GM19438 (cell line): Measurements from ENCODE around the gene OR10H3.
"Not testable (repeated sequence)": the region's sequence is repeated elsewhere in the genome, so short reads cannot be mapped to it uniquely, and the experiment has no call there.

Experiments
- ATAC-seq: cut with Tn5 transposase; IDR thresholded peaks from one replicate; pipeline ENCODE4 v1.9.1; 2021; ENCODE audit warnings: low read depth; ENCODE audit not compliant: unreplicated experiment

The OR10H3 gene

DNA sequence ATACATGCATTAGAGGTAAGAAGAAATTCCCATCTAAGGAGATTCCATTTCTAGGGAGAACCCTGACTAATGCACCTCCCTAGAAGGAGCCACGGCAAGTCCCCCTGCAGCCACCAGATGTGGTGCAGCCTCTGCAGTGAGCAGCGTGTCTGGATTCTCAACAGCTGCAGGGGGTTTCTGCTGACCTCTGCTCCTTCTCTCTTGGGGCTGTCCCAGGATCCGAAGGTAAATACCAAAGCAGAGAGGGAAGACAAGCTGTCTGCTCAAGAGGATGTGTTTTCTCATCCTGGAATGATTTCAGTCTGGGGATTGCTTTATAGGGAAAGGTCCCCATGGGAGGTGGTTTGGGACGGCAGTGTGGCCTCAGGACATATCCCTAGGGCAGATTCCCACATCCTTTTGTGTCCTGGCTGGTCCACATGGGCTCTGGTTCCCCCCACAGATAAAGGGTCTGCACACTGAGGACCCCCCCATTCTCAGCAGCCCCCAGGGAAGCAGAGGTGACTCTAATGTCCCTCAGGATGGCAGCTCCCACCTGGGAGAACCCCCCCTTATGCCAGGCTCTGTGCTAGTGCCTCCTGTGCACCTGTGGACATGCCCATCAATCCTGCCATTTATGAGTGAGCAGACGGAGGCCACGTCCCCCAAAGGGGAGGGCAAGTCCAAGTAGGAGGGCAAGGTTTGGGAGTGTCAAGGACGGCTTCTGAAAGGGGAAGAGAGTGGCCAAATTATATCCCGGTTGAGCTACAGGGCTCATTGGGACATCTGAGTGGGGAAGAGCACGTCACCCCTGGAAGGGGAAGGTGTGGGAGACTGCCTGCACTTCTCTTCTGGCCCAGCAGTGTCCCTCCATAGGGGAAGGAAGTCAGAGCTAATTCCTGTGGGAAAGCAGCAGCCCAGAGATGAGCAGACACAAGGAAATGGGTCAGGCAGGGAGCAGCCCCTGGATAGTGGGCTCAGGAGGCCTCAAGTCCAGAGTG is 39.5 kb downstream of the OR10H3 start:
- no peak for ATAC-seq

- no peak for ATAC-seq
These were observed 42.1 kb downstream of the OR10H3 start for GRCh38 chr19:15779756-15780476.

DNA sequence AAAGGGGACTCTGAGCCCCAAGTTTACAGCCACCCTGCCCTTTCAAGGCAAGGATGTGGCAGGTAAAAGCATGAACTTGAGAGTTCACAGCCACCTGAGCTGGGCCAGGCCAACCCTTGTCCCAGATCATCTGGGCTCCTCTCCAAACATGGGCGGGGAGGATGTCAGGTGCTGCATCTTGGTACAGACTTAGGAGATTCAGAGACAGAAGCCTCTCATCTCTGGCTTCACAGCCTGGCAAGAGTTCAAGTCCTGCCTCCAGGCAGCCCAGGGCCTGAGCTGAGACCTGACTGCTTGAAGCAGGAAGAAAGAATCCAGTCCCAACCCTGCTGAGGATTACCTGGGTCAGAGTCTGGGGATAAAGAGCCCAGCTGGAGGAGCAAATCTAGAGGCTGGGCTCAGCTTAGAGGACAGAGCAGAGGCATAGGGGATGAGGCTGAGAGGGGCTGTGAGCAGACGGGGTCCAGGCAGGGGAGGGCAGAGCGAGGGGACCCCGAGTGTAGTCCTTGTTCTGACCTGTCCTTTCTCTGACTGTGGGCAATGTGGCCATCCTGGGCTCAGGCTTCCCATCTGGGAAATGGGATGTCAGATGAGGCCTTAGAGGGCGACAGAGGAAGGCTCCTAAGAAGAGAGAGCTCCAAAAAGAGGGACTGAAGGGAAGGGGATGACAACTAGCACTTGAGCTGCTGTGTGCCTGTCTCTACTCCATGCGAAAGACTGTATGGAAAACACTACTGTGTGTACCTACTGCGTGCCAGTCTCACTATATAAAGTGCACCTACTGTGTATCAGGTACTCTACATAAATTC is 43.0 kb downstream of the OR10H3 start:
- no peak for ATAC-seq

- no peak for ATAC-seq
These were observed 43.9 kb downstream of the OR10H3 start for GRCh38 chr19:15781661-15782060.

- no peak for ATAC-seq
These were observed 44.4 kb downstream of the OR10H3 start for GRCh38 chr19:15782211-15782610.

GRCh38 chr19:15782896-15783295 is 45.1 kb downstream of the OR10H3 start:
- ATAC-seq = not testable (repeated sequence)

DNA sequence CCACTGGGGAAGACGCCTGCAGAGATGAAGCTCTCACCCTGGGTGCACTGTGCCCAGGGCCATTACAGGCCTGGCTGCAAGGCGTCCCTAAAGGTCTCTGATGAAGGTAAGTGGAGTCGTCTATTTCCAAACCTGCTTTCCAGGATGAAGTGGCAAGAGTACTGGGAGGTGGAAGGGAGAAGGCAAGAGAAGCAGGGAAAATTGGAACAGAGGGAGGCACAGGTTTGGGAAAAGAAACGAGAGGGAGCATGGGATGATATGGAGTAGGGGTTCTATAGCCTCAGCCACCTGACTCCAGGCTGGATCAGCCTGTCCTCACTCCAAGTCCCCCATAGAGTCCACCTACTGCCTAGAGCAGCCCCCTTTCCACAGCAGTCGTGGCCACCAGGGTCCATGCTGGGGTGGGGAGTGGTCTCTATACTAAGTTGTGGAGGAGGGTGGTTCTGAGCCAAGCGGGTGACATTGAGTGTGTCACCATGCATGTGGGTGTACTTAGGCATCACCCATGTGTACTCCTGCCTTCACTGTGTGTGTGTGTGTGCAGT is 49.9 kb downstream of the OR10H3 start, which contains the start of gene OR10H5:
OR10H5 (plus strand) TSS at position 51 of the 545 bp plus-strand sequence. CDS start 6,388 bp downstream, outside the sequence.
- no peak for ATAC-seq

DNA sequence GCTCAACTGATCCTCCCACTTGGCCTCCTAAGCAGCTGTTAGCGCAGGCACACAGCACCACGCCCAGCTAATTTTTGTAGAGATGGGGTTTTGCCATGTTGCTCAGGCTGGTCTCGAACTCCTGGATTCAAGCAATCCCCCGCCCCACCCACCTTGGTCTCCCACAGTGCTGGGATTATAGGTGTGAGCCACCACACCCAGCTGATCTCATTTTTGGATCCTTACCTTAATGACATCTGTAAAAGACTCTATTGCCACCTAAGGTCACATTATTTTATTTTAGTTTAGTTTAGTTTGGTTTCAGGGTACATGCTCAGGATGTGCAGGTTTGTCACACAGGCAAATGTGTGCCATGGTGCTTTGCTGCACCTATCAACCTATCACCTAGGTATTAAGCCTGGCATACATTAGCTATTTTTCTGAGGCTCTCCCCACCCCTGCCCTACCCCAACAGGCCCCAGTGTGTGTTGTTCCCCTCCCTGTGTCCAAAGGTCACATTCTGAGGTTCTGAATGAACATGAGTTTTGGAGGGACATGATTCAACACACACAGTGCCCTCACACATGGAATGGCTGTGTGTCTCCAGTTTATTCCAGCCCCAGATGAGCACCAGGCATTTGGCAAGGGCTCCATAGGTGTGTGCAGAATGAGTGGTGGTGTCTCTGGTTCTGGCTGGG is 50.9 kb downstream of the OR10H3 start:
- ATAC-seq = no peak

DNA sequence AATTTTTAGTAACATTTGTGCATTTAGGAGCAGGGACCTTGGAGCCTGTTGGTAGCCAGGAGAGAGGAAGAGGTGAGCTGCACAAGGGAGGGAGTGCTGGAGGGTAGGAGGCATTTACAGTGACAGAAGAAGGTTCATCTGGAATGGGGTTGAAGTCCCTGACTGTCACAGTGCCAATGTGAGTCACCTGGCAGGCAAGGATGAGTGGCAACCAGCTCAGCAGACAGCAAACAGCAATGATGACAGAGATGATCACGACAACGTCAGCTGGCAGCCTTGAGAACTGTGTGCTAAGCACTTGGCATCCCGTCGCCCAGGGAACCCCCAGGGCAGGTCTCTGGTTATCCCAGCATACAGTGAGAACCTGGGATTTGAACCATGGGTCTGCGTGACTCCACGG is 52.3 kb downstream of the OR10H3 start:
- no peak for ATAC-seq
